ENCODE measurements around the gene PTGR3.

PTGR3 gene

DNA sequence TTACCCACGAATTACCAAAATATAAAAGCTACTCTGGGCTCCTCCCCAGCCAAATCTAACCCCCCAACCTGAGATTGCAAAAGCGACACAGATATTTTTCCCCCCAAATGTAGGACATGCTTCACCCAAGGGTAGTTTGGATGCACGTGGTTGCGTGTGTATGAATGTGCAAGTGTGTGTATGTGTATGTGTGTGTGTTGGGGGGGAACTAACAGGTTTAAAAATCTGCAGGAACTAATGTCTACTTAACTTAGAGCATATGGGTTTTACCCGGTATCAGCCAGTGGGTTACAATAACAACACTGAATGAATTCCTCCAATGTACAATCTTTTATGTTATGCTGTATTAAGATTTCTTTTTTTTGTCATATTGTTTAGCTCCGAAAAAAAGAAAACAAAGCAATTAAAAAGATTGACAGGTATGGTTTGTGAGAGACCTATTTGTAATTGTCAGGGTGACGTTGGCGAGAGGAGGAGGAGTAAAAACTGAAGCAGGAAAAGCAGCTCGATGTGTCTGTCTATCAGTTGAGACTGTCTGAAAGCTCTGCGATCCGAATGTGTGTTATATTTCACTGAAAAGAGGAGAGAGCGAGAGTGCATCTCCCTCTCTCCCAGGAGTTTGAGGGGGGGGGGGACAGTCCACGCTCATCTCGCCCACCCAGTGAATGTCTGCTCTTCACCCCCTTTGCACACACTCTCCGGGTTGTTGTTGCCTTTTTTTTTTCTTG lies 1.5 kb upstream of the PTGR3 start, which contains the start of gene TSHZ1:
Gene TSHZ1, plus strand, starts transcription at position 524 of the 728 bp plus-strand sequence. CDS start 1,080 bp downstream, outside the sequence.
- CTCF ChIA-PET: interaction anchor here (0.5 to 1.2 kb wide), 7 partner anchors 14 to 1511 kb away, joined by 3 to 5 read pairs (median 4); no protein-coding TSS in a partner anchor
- H3K9me3 ChIP-seq (ENCODE audit: control insufficient read depth, insufficient read depth, low read depth, low read length): no peaks in the 10 kb centered on the region
- peak within 1 kb of the TSS; percentile 91 for H3K4me3 ChIP-seq (ENCODE audit: low read depth, low read length)
- H3K4me1 ChIP-seq (ENCODE audit: control insufficient read depth, insufficient read depth, low read length): peaks cover 37% of the 10 kb centered on the region
- POLR2A ChIA-PET: interaction anchor here (0.6 to 1.0 kb wide), 13 partner anchors 11 to 1475 kb away, joined by 3 to 12 read pairs (median 5); no protein-coding TSS in a partner anchor
- peak within 1 kb of the TSS; percentile 99 for H3K27ac ChIP-seq (ENCODE audit: extremely low read depth, low read depth, low read length)
- H3K36me3 ChIP-seq (ENCODE audit: control insufficient read depth in 2 of 2, insufficient read depth in 1 of 2, low read length in 2 of 2): no peaks in the 10 kb centered on the region
- no peak for TF ChIP-seq ZNF23 (tag by site-specific recombination; IDR thresholded peaks at IDR 0.05; ENCODE audit: borderline replicate concordance)
- no peak for TF ChIP-seq ZSCAN23 (tag by site-specific recombination; IDR thresholded peaks at IDR 0.05)
- TF ChIP-seq ZBTB8A (tag by site-specific recombination; IDR thresholded peaks at IDR 0.05): no peak
- no peak for TF ChIP-seq KLF7 (tag by site-specific recombination; IDR thresholded peaks at IDR 0.05; ENCODE audit: borderline replicate concordance)
- peak; percentile 91 for TF ChIP-seq PRDM1 (tag by site-specific recombination; IDR thresholded peaks at IDR 0.05)
- TF ChIP-seq, protein P1, sequence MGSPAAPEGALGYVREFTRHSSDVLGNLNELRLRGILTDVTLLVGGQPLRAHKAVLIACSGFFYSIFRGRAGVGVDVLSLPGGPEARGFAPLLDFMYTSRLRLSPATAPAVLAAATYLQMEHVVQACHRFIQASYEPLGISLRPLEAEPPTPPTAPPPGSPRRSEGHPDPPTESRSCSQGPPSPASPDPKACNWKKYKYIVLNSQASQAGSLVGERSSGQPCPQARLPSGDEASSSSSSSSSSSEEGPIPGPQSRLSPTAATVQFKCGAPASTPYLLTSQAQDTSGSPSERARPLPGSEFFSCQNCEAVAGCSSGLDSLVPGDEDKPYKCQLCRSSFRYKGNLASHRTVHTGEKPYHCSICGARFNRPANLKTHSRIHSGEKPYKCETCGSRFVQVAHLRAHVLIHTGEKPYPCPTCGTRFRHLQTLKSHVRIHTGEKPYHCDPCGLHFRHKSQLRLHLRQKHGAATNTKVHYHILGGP (tag by site-specific recombination; IDR thresholded peaks at IDR 0.05): no peak
- TF ChIP-seq ZSCAN30 (tag by site-specific recombination; IDR thresholded peaks at IDR 0.05): no peak
- no peak for TF ChIP-seq ZNF426 (tag by site-specific recombination; IDR thresholded peaks at IDR 0.05)
- TF ChIP-seq ZNF529 (tag by site-specific recombination; IDR thresholded peaks at IDR 0.05; ENCODE audit: insufficient replicate concordance): no peak
- TF ChIP-seq ZNF521 (tag by site-specific recombination; IDR thresholded peaks at IDR 0.05): no peak
- no peak for TF ChIP-seq SP3 (tag by site-specific recombination; IDR thresholded peaks at IDR 0.05)
- no peak for TF ChIP-seq BCL11B (tag by site-specific recombination; IDR thresholded peaks at IDR 0.05; ENCODE audit: low read depth)
- no peak for TF ChIP-seq GLIS1 (tag by site-specific recombination; IDR thresholded peaks at IDR 0.05)
- no peak for TF ChIP-seq ZNF76 (tag by site-specific recombination; IDR thresholded peaks at IDR 0.05; ENCODE audit: borderline replicate concordance, low read depth)
- TF ChIP-seq ZNF416 (tag by site-specific recombination; IDR thresholded peaks at IDR 0.05): no peak
- TF ChIP-seq ZNF777 (tag by site-specific recombination; IDR thresholded peaks at IDR 0.05; ENCODE audit: borderline replicate concordance): no peak
- no peak for TF ChIP-seq SALL2 (tag by site-specific recombination; IDR thresholded peaks at IDR 0.05; ENCODE audit: borderline replicate concordance)
- no peak for TF ChIP-seq ZNF654 (tag by site-specific recombination; IDR thresholded peaks at IDR 0.05; ENCODE audit: low read depth)
- no peak for TF ChIP-seq FEZF1 (tag by site-specific recombination; IDR thresholded peaks at IDR 0.05)
- TF ChIP-seq, protein P2, sequence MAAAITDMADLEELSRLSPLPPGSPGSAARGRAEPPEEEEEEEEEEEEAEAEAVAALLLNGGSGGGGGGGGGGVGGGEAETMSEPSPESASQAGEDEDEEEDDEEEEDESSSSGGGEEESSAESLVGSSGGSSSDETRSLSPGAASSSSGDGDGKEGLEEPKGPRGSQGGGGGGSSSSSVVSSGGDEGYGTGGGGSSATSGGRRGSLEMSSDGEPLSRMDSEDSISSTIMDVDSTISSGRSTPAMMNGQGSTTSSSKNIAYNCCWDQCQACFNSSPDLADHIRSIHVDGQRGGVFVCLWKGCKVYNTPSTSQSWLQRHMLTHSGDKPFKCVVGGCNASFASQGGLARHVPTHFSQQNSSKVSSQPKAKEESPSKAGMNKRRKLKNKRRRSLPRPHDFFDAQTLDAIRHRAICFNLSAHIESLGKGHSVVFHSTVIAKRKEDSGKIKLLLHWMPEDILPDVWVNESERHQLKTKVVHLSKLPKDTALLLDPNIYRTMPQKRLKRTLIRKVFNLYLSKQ (tag by site-specific recombination; IDR thresholded peaks at IDR 0.05; ENCODE audit: borderline replicate concordance): no peak
- 0 out of 2 replicates have a peak, but pooled peaks have one; percentile 30 for TF ChIP-seq ZNF664 (tag by site-specific recombination; IDR thresholded peaks at IDR 0.05)
- no peak for TF ChIP-seq ZNF707 (tag by site-specific recombination; IDR thresholded peaks at IDR 0.05)
- TF ChIP-seq, protein P3, sequence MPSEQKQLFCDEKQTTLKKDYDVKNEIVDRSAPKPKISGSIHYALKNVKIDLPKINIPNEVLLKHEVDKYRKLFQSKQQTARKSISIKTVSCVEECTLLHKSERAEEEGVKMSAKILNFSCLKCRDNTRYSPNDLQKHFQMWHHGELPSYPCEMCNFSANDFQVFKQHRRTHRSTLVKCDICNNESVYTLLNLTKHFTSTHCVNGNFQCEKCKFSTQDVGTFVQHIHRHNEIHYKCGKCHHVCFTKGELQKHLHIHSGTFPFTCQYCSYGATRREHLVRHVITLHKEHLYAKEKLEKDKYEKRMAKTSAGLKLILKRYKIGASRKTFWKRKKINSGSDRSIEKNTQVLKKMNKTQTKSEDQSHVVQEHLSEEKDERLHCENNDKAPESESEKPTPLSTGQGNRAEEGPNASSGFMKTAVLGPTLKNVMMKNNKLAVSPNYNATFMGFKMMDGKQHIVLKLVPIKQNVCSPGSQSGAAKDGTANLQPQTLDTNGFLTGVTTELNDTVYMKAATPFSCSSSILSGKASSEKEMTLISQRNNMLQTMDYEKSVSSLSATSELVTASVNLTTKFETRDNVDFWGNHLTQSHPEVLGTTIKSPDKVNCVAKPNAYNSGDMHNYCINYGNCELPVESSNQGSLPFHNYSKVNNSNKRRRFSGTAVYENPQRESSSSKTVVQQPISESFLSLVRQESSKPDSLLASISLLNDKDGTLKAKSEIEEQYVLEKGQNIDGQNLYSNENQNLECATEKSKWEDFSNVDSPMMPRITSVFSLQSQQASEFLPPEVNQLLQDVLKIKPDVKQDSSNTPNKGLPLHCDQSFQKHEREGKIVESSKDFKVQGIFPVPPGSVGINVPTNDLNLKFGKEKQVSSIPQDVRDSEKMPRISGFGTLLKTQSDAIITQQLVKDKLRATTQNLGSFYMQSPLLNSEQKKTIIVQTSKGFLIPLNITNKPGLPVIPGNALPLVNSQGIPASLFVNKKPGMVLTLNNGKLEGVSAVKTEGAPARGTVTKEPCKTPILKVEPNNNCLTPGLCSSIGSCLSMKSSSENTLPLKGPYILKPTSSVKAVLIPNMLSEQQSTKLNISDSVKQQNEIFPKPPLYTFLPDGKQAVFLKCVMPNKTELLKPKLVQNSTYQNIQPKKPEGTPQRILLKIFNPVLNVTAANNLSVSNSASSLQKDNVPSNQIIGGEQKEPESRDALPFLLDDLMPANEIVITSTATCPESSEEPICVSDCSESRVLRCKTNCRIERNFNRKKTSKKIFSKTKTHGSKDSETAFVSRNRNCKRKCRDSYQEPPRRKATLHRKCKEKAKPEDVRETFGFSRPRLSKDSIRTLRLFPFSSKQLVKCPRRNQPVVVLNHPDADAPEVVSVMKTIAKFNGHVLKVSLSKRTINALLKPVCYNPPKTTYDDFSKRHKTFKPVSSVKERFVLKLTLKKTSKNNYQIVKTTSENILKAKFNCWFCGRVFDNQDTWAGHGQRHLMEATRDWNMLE (tag by site-specific recombination; conservative IDR thresholded peaks at IDR 0.05; ENCODE audit: low read depth): no peak
- TF ChIP-seq, protein P4, sequence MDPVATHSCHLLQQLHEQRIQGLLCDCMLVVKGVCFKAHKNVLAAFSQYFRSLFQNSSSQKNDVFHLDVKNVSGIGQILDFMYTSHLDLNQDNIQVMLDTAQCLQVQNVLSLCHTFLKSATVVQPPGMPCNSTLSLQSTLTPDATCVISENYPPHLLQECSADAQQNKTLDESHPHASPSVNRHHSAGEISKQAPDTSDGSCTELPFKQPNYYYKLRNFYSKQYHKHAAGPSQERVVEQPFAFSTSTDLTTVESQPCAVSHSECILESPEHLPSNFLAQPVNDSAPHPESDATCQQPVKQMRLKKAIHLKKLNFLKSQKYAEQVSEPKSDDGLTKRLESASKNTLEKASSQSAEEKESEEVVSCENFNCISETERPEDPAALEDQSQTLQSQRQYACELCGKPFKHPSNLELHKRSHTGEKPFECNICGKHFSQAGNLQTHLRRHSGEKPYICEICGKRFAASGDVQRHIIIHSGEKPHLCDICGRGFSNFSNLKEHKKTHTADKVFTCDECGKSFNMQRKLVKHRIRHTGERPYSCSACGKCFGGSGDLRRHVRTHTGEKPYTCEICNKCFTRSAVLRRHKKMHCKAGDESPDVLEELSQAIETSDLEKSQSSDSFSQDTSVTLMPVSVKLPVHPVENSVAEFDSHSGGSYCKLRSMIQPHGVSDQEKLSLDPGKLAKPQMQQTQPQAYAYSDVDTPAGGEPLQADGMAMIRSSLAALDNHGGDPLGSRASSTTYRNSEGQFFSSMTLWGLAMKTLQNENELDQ (tag by site-specific recombination; IDR thresholded peaks at IDR 0.05; ENCODE audit: low read depth): no peak
- no peak for TF ChIP-seq ZSCAN16 (tag by site-specific recombination; IDR thresholded peaks at IDR 0.05)
- TF ChIP-seq ZNF133 (tag by site-specific recombination; IDR thresholded peaks at IDR 0.05): no peak
- TF ChIP-seq ZNF501 (tag by site-specific recombination; IDR thresholded peaks at IDR 0.05): no peak
- TF ChIP-seq ZNF112 (tag by site-specific recombination; IDR thresholded peaks at IDR 0.05): no peak
- no peak for TF ChIP-seq ZFP41 (tag by site-specific recombination; IDR thresholded peaks at IDR 0.05; ENCODE audit: borderline replicate concordance)
